SK-N-MC (cell line): ENCODE data around the gene DNAH6.

Experiments used
- DNase-seq: peaks from one replicate; pipeline ENCODE4 v3.0.0-alpha.2; 2011; ENCODE audit warnings: low read depth, low spot score
- H3K27ac ChIP-seq: fragments of 200-600 bp; sonication (generic); 2 replicates; pipeline ENCODE4 v1.5.1; 2016; ENCODE audit warnings: mixed run types
- H3K36me3 ChIP-seq: fragments of 200-600 bp; sonication (generic); 2 replicates; pipeline ENCODE4 v1.6.1; 2017; ENCODE audit warnings: antibody characterized with exemption, low read length, mixed read lengths; ENCODE audit not compliant: insufficient read depth
- H3K4me3 ChIP-seq: fragments of 200-600 bp; sonication (generic); 2 replicates; pipeline ENCODE4 v1.5.1; 2016
- H3K9ac ChIP-seq: fragments of 200-600 bp; sonication (generic); 2 replicates; pipeline ENCODE4 v1.8.0; 2017; ENCODE audit warnings: mixed run types, mixed read lengths; ENCODE audit not compliant: insufficient read length
- H3K9me3 ChIP-seq: fragments of 200-600 bp; sonication (generic); 2 replicates; pipeline ENCODE4 v1.6.1; 2017; ENCODE audit warnings: low read depth, mild to moderate bottlenecking, antibody characterized with exemption, low read length, moderate library complexity, mixed read lengths
- EZH2 ChIP-seq: fragments of 200-600 bp; sonication (generic); IDR thresholded peaks from one replicate; pipeline ENCODE4 v1.6.1; 2017; ENCODE audit warnings: antibody characterized with exemption
- FOXP2 ChIP-seq: optimal IDR thresholded peaks from 2 replicates; pipeline ENCODE3; 2011; ENCODE audit warnings: mild to moderate bottlenecking, moderate library complexity; ENCODE audit not compliant: insufficient read depth; ENCODE audit errors: extremely low read length, control extremely low read depth
- POLR2AphosphoS5 ChIP-seq: IDR thresholded peaks from 2 replicates; pipeline ENCODE4 v1.6.1; 2012; ENCODE audit warnings: mild to moderate bottlenecking, low read depth, low read length, borderline replicate concordance

The DNAH6 gene

GRCh38 chr2:84788498-84788897 is 272.2 kb downstream of the DNAH6 start:
- Histone ChIP-seq H3K4me3 (no peak overlapping the region), H3K36me3 (no peaks in the 10 kb centered on the region), H3K9ac (no peak overlapping the region), H3K9me3 (no peaks in the 10 kb centered on the region), H3K27ac (no peak overlapping the region)
- DNase-seq: no peak
- no peak for TF ChIP-seq EZH2
- no peak for TF ChIP-seq FOXP2
- no peak for TF ChIP-seq POLR2AphosphoS5

GRCh38 chr2:84792856-84793522 is 276.7 kb downstream of the DNAH6 start:
- no peak for TF ChIP-seq FOXP2
- TF ChIP-seq EZH2: no peak
- TF ChIP-seq POLR2AphosphoS5: no peak
- no peak for DNase-seq
- Histone ChIP-seq H3K36me3 (no peaks in the 10 kb centered on the region), H3K9ac (no peak overlapping the region), H3K27ac (no peak overlapping the region), H3K9me3 (no peaks in the 10 kb centered on the region), H3K4me3 (no peak overlapping the region)

- Histone ChIP-seq H3K9me3 (no peaks in the 10 kb centered on the region), H3K27ac (no peak overlapping the region), H3K36me3 (no peaks in the 10 kb centered on the region), H3K4me3 (no peak overlapping the region), H3K9ac (no peak overlapping the region)
- TF ChIP-seq FOXP2 (no peak), POLR2AphosphoS5 (no peak), EZH2 (no peak)
- no peak for DNase-seq
Observed at GRCh38 chr2:84793641-84794040, 277.3 kb downstream of the DNAH6 start.

- Histone ChIP-seq H3K9ac (no peak overlapping the region), H3K27ac (no peak overlapping the region), H3K36me3 (no peaks in the 10 kb centered on the region), H3K4me3 (no peak overlapping the region), H3K9me3 (no peaks in the 10 kb centered on the region)
- DNase-seq: no peak
- TF ChIP-seq EZH2 (no peak), FOXP2 (no peak), POLR2AphosphoS5 (no peak)
Observed at GRCh38 chr2:84796798-84797197, 280.5 kb downstream of the DNAH6 start.

- Histone ChIP-seq H3K9ac (no peak overlapping the region), H3K27ac (no peak overlapping the region), H3K4me3 (no peak overlapping the region), H3K36me3 (no peaks in the 10 kb centered on the region), H3K9me3 (no peaks in the 10 kb centered on the region)
- DNase-seq: no peak
- TF ChIP-seq POLR2AphosphoS5 (no peak), EZH2 (no peak), FOXP2 (no peak)
Observed at GRCh38 chr2:84797271-84797670, 281.0 kb downstream of the DNAH6 start.

- Histone ChIP-seq H3K27ac (no peak overlapping the region), H3K9ac (no peak overlapping the region), H3K9me3 (no peaks in the 10 kb centered on the region), H3K4me3 (no peak overlapping the region), H3K36me3 (no peaks in the 10 kb centered on the region)
- TF ChIP-seq FOXP2: no peak
- no peak for TF ChIP-seq POLR2AphosphoS5
- no peak for TF ChIP-seq EZH2
- DNase-seq: no peak
Observed at GRCh38 chr2:84799772-84800171, 283.5 kb downstream of the DNAH6 start.

- H3K4me3 ChIP-seq: no peak overlapping the region
- TF ChIP-seq POLR2AphosphoS5: no peak
- no peak for TF ChIP-seq EZH2
- no peak for TF ChIP-seq FOXP2
- no peak overlapping the region for H3K9ac ChIP-seq
- no peak for DNase-seq
- no peaks in the 10 kb centered on the region for H3K36me3 ChIP-seq
- no peak overlapping the region for H3K27ac ChIP-seq
- H3K9me3 ChIP-seq: no peaks in the 10 kb centered on the region
Observed at GRCh38 chr2:84800194-84800805, 284.0 kb downstream of the DNAH6 start.

GRCh38 chr2:84801811-84802210 is 285.5 kb downstream of the DNAH6 start:
- no peak for TF ChIP-seq FOXP2
- Histone ChIP-seq H3K4me3 (no peak overlapping the region), H3K27ac (no peak overlapping the region), H3K9me3 (no peaks in the 10 kb centered on the region), H3K36me3 (no peaks in the 10 kb centered on the region), H3K9ac (no peak overlapping the region)
- no peak for DNase-seq
